HEK293 (cell line): ENCODE data around the gene FNIP1.

ENCODE experiments used
- CTCF ChIP-seq: fragments of 450-650 bp; formaldehyde crosslinking; IDR thresholded peaks from 2 replicates; pipeline ENCODE4 v1.5.1; 2016; ENCODE audit warnings: missing biosample characterization, missing genetic modification characterization
- GLI4 ChIP-seq: fragments of 450-650 bp; formaldehyde crosslinking; IDR thresholded peaks from 2 replicates; pipeline ENCODE4 v1.5.1; 2016; ENCODE audit warnings: missing biosample characterization, missing genetic modification characterization
- PRDM1 ChIP-seq: fragments of 450-650 bp; formaldehyde crosslinking; IDR thresholded peaks from 2 replicates; pipeline ENCODE4; 2016; ENCODE audit warnings: missing biosample characterization, missing genetic modification characterization
- REST ChIP-seq: fragments of 450-650 bp; formaldehyde crosslinking; IDR thresholded peaks from 2 replicates; pipeline ENCODE4 v1.5.1; 2016; ENCODE audit warnings: missing biosample characterization, missing genetic modification characterization
- ZFP41 ChIP-seq: fragments of 450-650 bp; formaldehyde crosslinking; IDR thresholded peaks from 2 replicates; pipeline ENCODE4 v1.5.1; 2016; ENCODE audit warnings: missing biosample characterization, missing genetic modification characterization, borderline replicate concordance
- ZNF449 ChIP-seq: fragments of 450-650 bp; formaldehyde crosslinking; IDR thresholded peaks from 2 replicates; pipeline ENCODE4 v1.5.1; 2017; ENCODE audit warnings: missing biosample characterization, mild to moderate bottlenecking, missing genetic modification characterization, moderate library complexity

- no peak for TF ChIP-seq PRDM1
- TF ChIP-seq CTCF = no peak
- TF ChIP-seq ZNF449 (tag by site-specific recombination) = no peak
- TF ChIP-seq REST (tag by site-specific recombination) = no peak
- TF ChIP-seq ZFP41 (tag by site-specific recombination) = no peak
- TF ChIP-seq GLI4 (tag by site-specific recombination) = no peak
These were observed 112.8 kb downstream of the FNIP1 start for GRCh38 chr5:131684051-131684450.
